Dedifferentiated amniotic fluid mesenchymal stem cell (primary cell): ENCODE measurements around the gene ABCD2.
"Not testable (repeated sequence)": the region's sequence is repeated elsewhere in the genome, so short reads cannot be mapped to it uniquely, and the experiment has no call there.

ENCODE experiments used
- DNase-seq: peaks from one replicate; pipeline ENCODE4 v3.0.0-alpha.2; 2016; ENCODE audit errors: extremely low spot score

ABCD2 gene

GRCh38 chr12:39612250-39612649 lies 7.4 kb downstream of the ABCD2 start:
- DNase-seq = no peak

- no peak for DNase-seq
Measured at GRCh38 chr12:39611818-39612217, 7.8 kb downstream of the ABCD2 start.

- no peak for DNase-seq
Measured at GRCh38 chr12:39610436-39611025, 9.1 kb downstream of the ABCD2 start.

GRCh38 chr12:39606712-39607423 lies 12.7 kb downstream of the ABCD2 start:
- DNase-seq = no peak

GRCh38 chr12:39605996-39606395 lies 13.6 kb downstream of the ABCD2 start:
- no peak for DNase-seq

GRCh38 chr12:39605501-39605900 lies 14.1 kb downstream of the ABCD2 start:
- DNase-seq = no peak

- DNase-seq = no peak
Measured at GRCh38 chr12:39603065-39603464, 16.5 kb downstream of the ABCD2 start.

- DNase-seq = not testable (repeated sequence)
Measured at GRCh38 chr12:39601951-39602350, 17.7 kb downstream of the ABCD2 start.

GRCh38 chr12:39595928-39596327 lies 23.7 kb downstream of the ABCD2 start:
- DNase-seq = no peak

- no peak for DNase-seq
Measured at GRCh38 chr12:39592295-39592694, 27.3 kb downstream of the ABCD2 start.

- DNase-seq = no peak
Measured at GRCh38 chr12:39588348-39588747, 31.3 kb downstream of the ABCD2 start.

- DNase-seq = no peak
Measured at GRCh38 chr12:39587225-39587624, 32.4 kb downstream of the ABCD2 start.

- no peak for DNase-seq
Measured at GRCh38 chr12:39586816-39587215, 32.8 kb downstream of the ABCD2 start.

GRCh38 chr12:39581592-39581991 lies 38.0 kb downstream of the ABCD2 start:
- no peak for DNase-seq

- no peak for DNase-seq
Measured at GRCh38 chr12:39575498-39575875, 44.1 kb downstream of the ABCD2 start.

GRCh38 chr12:39574785-39575497 lies 44.7 kb downstream of the ABCD2 start:
- no peak for DNase-seq

- no peak for DNase-seq
Measured at GRCh38 chr12:39574378-39574777, 45.2 kb downstream of the ABCD2 start.

GRCh38 chr12:39573971-39574370 lies 45.6 kb downstream of the ABCD2 start:
- no peak for DNase-seq

GRCh38 chr12:39572551-39572950 lies 47.1 kb downstream of the ABCD2 start:
- DNase-seq = no peak

GRCh38 chr12:39571351-39571750 lies 48.3 kb downstream of the ABCD2 start:
- no peak for DNase-seq

GRCh38 chr12:39553476-39553875 lies 66.1 kb downstream of the ABCD2 start:
- no peak for DNase-seq

GRCh38 chr12:39544211-39544610 lies 75.4 kb downstream of the ABCD2 start:
- not testable (repeated sequence) for DNase-seq

- no peak for DNase-seq
Measured at GRCh38 chr12:39541471-39541870, 78.1 kb downstream of the ABCD2 start.
